NT2/D1 (cell line): ENCODE data around the gene NCBP2.

Experiments used
- YY1 ChIP-seq: IDR thresholded peaks from 2 replicates; pipeline ENCODE4 v1.6.1; 2011; ENCODE audit not compliant: insufficient read length, insufficient read depth
- ZNF274 ChIP-seq: IDR thresholded peaks from 2 replicates; pipeline ENCODE4 v1.6.1; 2011; ENCODE audit warnings: mild to moderate bottlenecking, low read depth, low read length

DNA sequence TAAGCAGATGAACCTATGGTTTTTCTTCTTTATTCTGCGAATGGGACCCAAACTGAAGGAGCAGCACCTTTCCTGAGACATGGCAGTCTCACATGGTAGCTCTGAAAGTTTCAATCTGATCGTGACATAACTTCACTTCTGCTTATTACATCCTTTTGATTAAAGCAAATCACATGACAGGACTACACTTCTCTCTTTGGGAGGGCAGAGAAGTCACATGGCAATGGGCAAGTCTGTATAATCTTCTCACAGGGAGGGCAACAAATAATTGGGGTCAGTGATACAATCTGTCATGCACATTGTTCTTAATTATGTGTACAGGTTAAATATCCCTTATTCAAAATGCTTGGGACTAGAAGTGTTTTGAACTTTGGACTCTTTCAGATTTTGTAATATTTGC lies 21.6 kb downstream of the NCBP2 start:
- TF ChIP-seq ZNF274 (no peak), YY1 (no peak)
